Fibroblast of lung (primary cell): ENCODE results near the gene PKIG. TPM values are rescaled to one million over a fixed set of nuclear protein-coding genes. Genes with fewer than 3 reads are reported as not detected.

Experiments
- DNase-seq, 2 donors: peaks; one replicate each; pipeline versions ENCODE4 v3.0.0 to v3.0.0-alpha.2; 2010; ENCODE audit warnings: low read depth in 2 of 2
- H2AFZ ChIP-seq: 2 replicates; pipeline ENCODE4 v1.5.1; 2012; ENCODE audit warnings: low read length, control low read depth, inconsistent platforms
- H3K27ac ChIP-seq: 2 replicates; pipeline ENCODE4 v1.5.1; 2011; ENCODE audit warnings: low read length, control low read depth; ENCODE audit not compliant: insufficient read depth
- H3K27me3 ChIP-seq: 2 replicates; pipeline ENCODE4 v1.5.1; 2011; ENCODE audit warnings: mild to moderate bottlenecking, low read length; ENCODE audit not compliant: control insufficient read depth, insufficient read depth
- H3K36me3 ChIP-seq: 2 replicates; pipeline ENCODE4 v1.5.1; 2011; ENCODE audit warnings: low read length; ENCODE audit not compliant: control insufficient read depth, insufficient read depth
- H3K4me1 ChIP-seq: 2 replicates; pipeline ENCODE4 v1.5.1; 2011; ENCODE audit warnings: low read length; ENCODE audit not compliant: control insufficient read depth, insufficient read depth; ENCODE audit errors: extremely low read depth
- H3K4me2 ChIP-seq: 2 replicates; pipeline ENCODE4 v1.5.1; 2011; ENCODE audit warnings: low read length, control low read depth; ENCODE audit not compliant: insufficient read depth; ENCODE audit errors: extremely low read depth
- H3K4me3 ChIP-seq, 4 experiments: fragments of 200-600 bp in 1 of 4; sonication (generic) in 1 of 4; replicated peaks in 1 of 4; 2 replicates each; pipeline ENCODE4 v1.5.1; 2011 to 2016; ENCODE audit warnings: low read length in 4 of 4, low read depth in 3 of 4, mild to moderate bottlenecking in 3 of 4, control low read depth in 2 of 4, inconsistent platforms in 1 of 4, mixed read lengths in 1 of 4; ENCODE audit not compliant: insufficient read depth in 1 of 4; ENCODE audit errors: control extremely low read depth in 1 of 4
- H3K79me2 ChIP-seq: 2 replicates; pipeline ENCODE4 v1.5.1; 2012; ENCODE audit warnings: mild to moderate bottlenecking, low read length, inconsistent platforms; ENCODE audit not compliant: control insufficient read depth, insufficient read depth
- H3K9ac ChIP-seq: 2 replicates; pipeline ENCODE4 v1.5.1; 2011; ENCODE audit warnings: mild to moderate bottlenecking, low read length, control low read depth; ENCODE audit not compliant: insufficient read depth
- H3K9me3 ChIP-seq: 2 replicates; pipeline ENCODE4 v1.5.1; 2012; ENCODE audit warnings: low read depth, low read length; ENCODE audit not compliant: control insufficient read depth, insufficient read depth
- H4K20me1 ChIP-seq: 2 replicates; pipeline ENCODE4 v1.5.1; 2011; ENCODE audit warnings: low read length; ENCODE audit not compliant: control insufficient read depth, insufficient read depth; ENCODE audit errors: extremely low read depth
- EZH2 ChIP-seq: IDR thresholded peaks from 2 replicates; pipeline ENCODE4 v1.5.1; 2012; ENCODE audit warnings: low read length, control low read depth, mild to moderate bottlenecking; ENCODE audit errors: missing control alignments
- polyA plus RNA-seq, 2 donors: library from polyadenylated mRNA; depleted of rRNA in 1 of 2; stranded (reverse) in 1 of 2; unstranded in 1 of 2; fragments of >200 nt; gene quantifications; 2 replicates each; pipeline ENCODE4 v1.2.1, GENCODE V29; 2011 to 2012; ENCODE audit warnings: missing spikeins in 1 of 2
- total RNA-seq: library from RNA; depleted of rRNA; stranded (reverse); fragments of >200 nt; gene quantifications from 2 replicates; pipeline ENCODE4 v1.2.1, GENCODE V29; 2014
- TF ChIP-seq, protein P1 (sequence below), 2 donors: IDR thresholded peaks in 1 of 2; conservative IDR thresholded peaks in 1 of 2; 1 replicate in 1 of 2; 2 replicates in 1 of 2; pipeline ENCODE4 v1.5.1; 2011 to 2012; ENCODE audit warnings: low read length in 2 of 2, control low read depth in 1 of 2, inconsistent platforms in 1 of 2, low read depth in 1 of 2, mild to moderate bottlenecking in 1 of 2

The PKIG gene
- total and polyA plus RNA-seq, 2 donors (not counting 1 experiment from before 2014, with no cell fraction given), result 192 to 234 TPM

DNA sequence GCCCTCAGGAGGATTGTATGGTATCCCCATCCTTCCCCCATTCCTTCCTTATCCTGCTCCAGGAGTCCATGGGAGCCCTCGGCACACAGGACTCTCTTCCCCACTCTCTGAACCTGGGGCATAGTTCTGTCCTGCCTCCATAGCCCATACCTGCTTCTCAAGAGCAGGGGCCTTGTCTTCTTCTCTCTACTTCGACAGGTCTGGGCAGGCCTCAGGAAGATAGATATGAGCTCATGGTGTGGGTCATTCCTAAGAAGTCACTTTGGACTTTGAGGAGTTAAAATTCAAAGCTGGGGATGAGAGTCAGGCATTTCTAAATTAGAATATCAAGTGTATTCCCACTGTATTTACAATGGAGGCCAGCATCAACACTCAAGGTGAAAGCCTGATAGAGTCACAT lies 77.6 kb downstream of the PKIG start:
- no peak overlapping the region for H3K4me3 ChIP-seq
- TF ChIP-seq EZH2, result no peak
- TF ChIP-seq, protein P1, sequence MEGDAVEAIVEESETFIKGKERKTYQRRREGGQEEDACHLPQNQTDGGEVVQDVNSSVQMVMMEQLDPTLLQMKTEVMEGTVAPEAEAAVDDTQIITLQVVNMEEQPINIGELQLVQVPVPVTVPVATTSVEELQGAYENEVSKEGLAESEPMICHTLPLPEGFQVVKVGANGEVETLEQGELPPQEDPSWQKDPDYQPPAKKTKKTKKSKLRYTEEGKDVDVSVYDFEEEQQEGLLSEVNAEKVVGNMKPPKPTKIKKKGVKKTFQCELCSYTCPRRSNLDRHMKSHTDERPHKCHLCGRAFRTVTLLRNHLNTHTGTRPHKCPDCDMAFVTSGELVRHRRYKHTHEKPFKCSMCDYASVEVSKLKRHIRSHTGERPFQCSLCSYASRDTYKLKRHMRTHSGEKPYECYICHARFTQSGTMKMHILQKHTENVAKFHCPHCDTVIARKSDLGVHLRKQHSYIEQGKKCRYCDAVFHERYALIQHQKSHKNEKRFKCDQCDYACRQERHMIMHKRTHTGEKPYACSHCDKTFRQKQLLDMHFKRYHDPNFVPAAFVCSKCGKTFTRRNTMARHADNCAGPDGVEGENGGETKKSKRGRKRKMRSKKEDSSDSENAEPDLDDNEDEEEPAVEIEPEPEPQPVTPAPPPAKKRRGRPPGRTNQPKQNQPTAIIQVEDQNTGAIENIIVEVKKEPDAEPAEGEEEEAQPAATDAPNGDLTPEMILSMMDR (conservative IDR thresholded peaks at IDR 0.05 in 1 of 2, IDR thresholded peaks at IDR 0.05 in 1 of 2; ENCODE audit: low read depth in 1 of 2, low read length in 2 of 2), result no peak
- no peak overlapping the region for H3K27ac ChIP-seq
- no peak overlapping the region for H3K4me2 ChIP-seq
- H4K20me1 ChIP-seq, result no peaks in the 10 kb centered on the region
- H3K27me3 ChIP-seq, result peaks cover 16% of the 10 kb centered on the region
- H3K36me3 ChIP-seq, result no peaks in the 10 kb centered on the region
- H3K9ac ChIP-seq, result no peak overlapping the region
- H3K4me1 ChIP-seq, result no peaks in the 10 kb centered on the region
- no peaks in the 10 kb centered on the region for H3K79me2 ChIP-seq
- H2AFZ ChIP-seq, result no peak overlapping the region
- no peaks in the 10 kb centered on the region for H3K9me3 ChIP-seq
- no peak for DNase-seq

DNA sequence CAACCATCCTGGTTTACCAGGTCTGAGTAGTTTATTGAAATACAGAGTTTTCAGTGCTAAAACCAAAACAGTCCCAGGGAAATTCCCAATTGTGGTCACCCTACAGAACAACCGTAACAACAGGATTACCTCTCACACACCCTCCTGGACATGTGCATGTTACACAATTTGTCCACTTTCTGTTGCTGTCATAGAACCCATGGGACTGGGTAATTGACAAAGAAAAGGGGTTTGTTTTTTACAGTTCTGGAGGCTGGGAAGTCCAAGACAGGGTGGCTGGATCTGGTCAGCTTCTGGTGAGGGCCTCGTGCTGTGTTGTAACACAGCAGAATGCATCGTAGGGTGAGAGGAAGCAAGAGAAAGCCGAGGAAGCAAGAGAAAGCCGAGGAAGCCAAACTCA lies 78.2 kb downstream of the PKIG start:
- Histone ChIP-seq H3K4me3 (no peak overlapping the region), H3K79me2 (no peaks in the 10 kb centered on the region), H2AFZ (no peak overlapping the region), H3K9ac (no peak overlapping the region), H3K4me2 (no peak overlapping the region), H3K27ac (no peak overlapping the region), H3K9me3 (no peaks in the 10 kb centered on the region), H3K4me1 (no peaks in the 10 kb centered on the region), H3K27me3 (peaks cover 10% of the 10 kb centered on the region), H3K36me3 (no peaks in the 10 kb centered on the region), H4K20me1 (no peaks in the 10 kb centered on the region)
- DNase-seq, result no peak
- no peak for TF ChIP-seq EZH2
- TF ChIP-seq, protein P1 (conservative IDR thresholded peaks at IDR 0.05 in 1 of 2, IDR thresholded peaks at IDR 0.05 in 1 of 2; ENCODE audit: low read depth in 1 of 2, low read length in 2 of 2), result no peak

DNA sequence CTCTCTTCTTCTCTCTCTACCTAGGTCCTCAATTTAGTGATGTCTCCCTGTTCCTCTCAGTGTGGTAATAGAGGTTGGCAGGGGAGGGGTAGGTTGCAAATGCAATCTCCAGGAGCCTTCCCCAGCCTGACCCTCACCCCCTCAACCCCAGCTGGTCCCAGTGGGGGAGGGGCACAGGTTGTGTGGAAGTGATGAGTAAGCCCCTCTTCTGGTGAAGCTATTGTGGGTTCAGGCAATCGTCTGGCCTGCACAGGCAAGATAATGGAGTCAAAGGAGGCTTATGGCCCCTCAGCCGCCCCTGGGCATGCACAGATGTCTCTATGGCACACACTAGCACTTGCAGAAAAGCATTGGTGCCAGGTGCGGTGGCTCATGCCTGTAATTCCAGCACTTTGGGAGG lies 79.9 kb downstream of the PKIG start:
- Histone ChIP-seq H3K4me3 (no peak overlapping the region), H4K20me1 (no peaks in the 10 kb centered on the region), H3K27me3 (peaks cover 14% of the 10 kb centered on the region), H3K36me3 (no peaks in the 10 kb centered on the region), H3K9ac (no peak overlapping the region), H3K4me1 (no peaks in the 10 kb centered on the region), H2AFZ (no peak overlapping the region), H3K79me2 (no peaks in the 10 kb centered on the region), H3K27ac (no peak overlapping the region), H3K4me2 (no peak overlapping the region), H3K9me3 (no peaks in the 10 kb centered on the region)
- TF ChIP-seq EZH2, result no peak
- TF ChIP-seq, protein P1 (conservative IDR thresholded peaks at IDR 0.05 in 1 of 2, IDR thresholded peaks at IDR 0.05 in 1 of 2; ENCODE audit: low read depth in 1 of 2, low read length in 2 of 2), result no peak
- no peak for DNase-seq
